ENCODE measurements around the gene SLITRK1.

The SLITRK1 gene

DNA sequence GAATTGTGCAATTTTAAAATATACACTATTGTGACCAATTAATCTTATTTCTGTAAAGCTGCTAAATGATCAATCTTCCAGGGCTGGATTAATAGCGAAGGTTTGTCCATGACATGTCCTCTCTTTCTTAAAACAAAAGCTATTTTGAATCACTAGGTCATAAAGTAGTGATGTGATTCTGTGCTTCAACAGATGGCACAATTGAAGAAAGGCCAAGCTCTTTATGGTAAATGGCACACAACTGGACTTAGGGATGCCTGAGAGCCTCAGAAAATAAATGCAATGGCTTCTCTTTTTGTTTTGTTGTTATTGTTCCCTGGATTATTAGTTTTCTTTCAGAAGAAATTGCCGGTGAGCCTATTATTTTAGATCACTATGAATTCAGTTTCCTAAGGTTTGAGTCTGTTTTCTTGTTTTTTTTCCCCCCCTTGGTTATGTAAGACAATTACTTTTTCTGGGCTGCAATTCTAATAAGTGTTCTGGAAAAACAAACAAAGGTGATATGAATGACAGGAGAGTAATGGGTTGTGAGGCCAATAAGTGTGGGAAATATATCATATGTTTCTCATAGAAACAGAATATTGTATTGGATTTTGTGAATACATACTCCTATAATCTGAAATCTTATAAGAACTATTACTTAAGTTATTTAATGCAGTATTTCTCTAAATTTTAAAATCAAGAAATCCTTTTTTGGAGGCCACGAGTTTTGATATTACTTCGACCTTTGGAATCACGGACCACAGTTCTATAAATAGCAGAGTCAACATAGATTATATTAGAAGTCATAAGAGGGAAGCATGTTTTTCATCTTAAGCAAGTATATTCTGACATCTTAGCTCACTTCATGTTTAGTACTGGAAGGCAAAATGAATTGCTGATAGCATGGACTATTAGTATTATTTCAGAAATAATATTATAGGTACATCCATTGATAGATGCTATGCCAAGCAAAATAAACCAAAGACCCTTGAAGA, 16.8 kb downstream of the SLITRK1 start:
- DNase-seq = no peak

DNA sequence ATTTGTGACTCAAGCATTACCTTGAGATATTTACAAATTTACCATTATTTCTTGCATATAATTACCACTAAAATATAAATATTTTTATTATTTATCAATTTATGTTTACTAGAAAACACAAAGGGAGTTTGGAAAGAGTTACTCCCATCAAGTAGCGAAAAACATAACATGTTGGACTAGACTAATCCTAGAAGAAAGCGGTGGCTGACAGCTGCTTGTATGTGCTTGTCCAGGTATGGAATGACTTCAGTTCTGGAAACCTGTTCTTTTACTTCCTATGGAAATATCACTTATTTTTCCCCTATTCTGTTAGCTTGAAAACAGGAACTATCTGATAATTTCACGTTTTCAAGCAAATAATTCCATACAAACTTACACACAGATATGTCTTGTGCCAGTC, 28.5 kb downstream of the SLITRK1 start:
- no peak for DNase-seq

DNA sequence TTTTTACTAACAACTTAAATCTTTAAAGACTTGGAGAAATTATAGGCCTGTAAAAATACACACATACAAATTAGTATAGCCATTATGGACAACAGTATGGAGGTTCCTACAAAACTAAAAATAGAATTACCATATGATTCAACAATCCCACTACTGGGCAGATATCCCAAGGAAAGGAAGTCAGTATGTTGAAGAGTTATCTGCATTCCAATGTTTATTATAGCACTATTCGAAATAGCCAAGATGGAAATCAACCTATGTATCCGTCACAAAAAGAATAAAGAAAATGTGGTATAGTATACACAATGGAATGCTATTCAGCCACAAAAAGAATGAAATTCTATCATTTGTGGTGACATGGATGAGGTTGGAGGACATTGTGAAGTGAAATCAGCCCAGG, 37.2 kb downstream of the SLITRK1 start:
- no peak for DNase-seq

- no peak for DNase-seq
Observed at GRCh38 chr13:83839146-83839545, 43.1 kb downstream of the SLITRK1 start.

DNA sequence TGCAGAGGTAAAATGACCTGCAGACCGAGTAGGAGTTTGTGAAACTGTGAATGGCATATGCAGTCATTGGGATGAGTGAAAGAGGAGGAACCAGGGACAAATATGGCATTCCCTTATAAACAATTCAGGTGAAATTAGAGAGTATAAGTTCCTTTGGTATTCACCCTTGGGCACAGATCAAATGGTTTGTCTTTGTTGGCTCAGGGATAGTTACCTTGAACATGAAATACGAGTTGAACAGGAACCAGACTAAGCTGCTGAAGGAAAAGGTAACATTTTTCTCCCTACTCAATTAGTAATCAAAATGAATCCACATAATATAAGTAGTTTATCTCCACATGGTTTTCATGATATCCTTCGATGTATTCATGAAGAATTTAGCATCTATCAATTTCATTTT, 50.5 kb downstream of the SLITRK1 start:
- no peak for DNase-seq

- DNase-seq = no peak
Observed at GRCh38 chr13:83829810-83830209, 52.5 kb downstream of the SLITRK1 start.

DNA sequence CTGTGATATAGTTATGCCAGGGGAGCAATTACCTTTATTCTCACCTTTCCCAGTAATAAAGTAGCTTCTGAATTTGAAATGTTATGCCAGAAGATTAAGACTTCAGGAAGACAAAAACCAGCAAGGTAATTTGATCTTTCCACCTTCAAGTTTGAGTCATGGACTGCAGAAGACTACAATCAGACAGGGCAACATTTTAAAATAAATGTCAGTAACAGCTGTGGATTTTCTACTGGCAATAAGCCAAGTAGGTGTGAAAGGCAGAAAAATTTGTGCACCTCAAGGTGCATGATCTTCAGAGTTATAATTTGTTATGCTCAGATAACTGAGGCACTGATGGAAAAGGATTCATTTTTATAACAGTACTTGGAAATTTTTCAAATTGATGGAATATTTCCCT, 54.9 kb downstream of the SLITRK1 start:
- no peak for DNase-seq

All from DMS79 (cell line).